GM21528 (cell line): ENCODE data around the gene PSMG4.

Experiments
- ATAC-seq: cut with Tn5 transposase; IDR thresholded peaks from one replicate; pipeline ENCODE4 v1.9.1; 2021; ENCODE audit warnings: mild to moderate bottlenecking, moderate library complexity; ENCODE audit not compliant: unreplicated experiment, low FRiP score

The PSMG4 gene

GRCh38 chr6:3250231-3250675, 8.5 kb upstream of the PSMG4 start:
- no peak for ATAC-seq

GRCh38 chr6:3251462-3252314, 7.1 kb upstream of the PSMG4 start:
- ATAC-seq: peak; percentile 65

- no peak for ATAC-seq
Observed at GRCh38 chr6:3252369-3252768, 6.4 kb upstream of the PSMG4 start.

GRCh38 chr6:3252861-3253596, 5.7 kb upstream of the PSMG4 start:
- ATAC-seq: no peak

GRCh38 chr6:3253597-3253961, 5.2 kb upstream of the PSMG4 start:
- ATAC-seq: no peak

- no peak for ATAC-seq
Observed at GRCh38 chr6:3258201-3258600, 546 bp upstream of the PSMG4 start.

- peak; percentile 30 for ATAC-seq
Observed at GRCh38 chr6:3259491-3259958, 778 bp downstream of the PSMG4 start.

GRCh38 chr6:3260296-3260695, 1.5 kb downstream of the PSMG4 start:
- ATAC-seq: no peak

- ATAC-seq: no peak
Observed at GRCh38 chr6:3260772-3261517, 2.2 kb downstream of the PSMG4 start.

GRCh38 chr6:3261518-3261820, 2.7 kb downstream of the PSMG4 start:
- ATAC-seq: no peak

GRCh38 chr6:3261921-3262320, 3.2 kb downstream of the PSMG4 start:
- ATAC-seq: no peak

GRCh38 chr6:3263096-3263495, 4.3 kb downstream of the PSMG4 start:
- no peak for ATAC-seq

GRCh38 chr6:3264356-3264755, 5.6 kb downstream of the PSMG4 start:
- no peak for ATAC-seq

- no peak for ATAC-seq
Observed at GRCh38 chr6:3265671-3266070, 6.9 kb downstream of the PSMG4 start.

GRCh38 chr6:3266170-3266569, 7.4 kb downstream of the PSMG4 start:
- no peak for ATAC-seq

GRCh38 chr6:3267162-3267561, 8.4 kb downstream of the PSMG4 start:
- no peak for ATAC-seq

GRCh38 chr6:3268680-3269079, 9.9 kb downstream of the PSMG4 start:
- no peak for ATAC-seq

- ATAC-seq: no peak
Observed at GRCh38 chr6:3269281-3269975, 10.7 kb downstream of the PSMG4 start.

GRCh38 chr6:3270258-3270657, 11.5 kb downstream of the PSMG4 start:
- ATAC-seq: no peak

- no peak for ATAC-seq
Observed at GRCh38 chr6:3271756-3272155, 13.0 kb downstream of the PSMG4 start.
